ENCODE results near the gene AMIGO1.

The AMIGO1 gene

DNA sequence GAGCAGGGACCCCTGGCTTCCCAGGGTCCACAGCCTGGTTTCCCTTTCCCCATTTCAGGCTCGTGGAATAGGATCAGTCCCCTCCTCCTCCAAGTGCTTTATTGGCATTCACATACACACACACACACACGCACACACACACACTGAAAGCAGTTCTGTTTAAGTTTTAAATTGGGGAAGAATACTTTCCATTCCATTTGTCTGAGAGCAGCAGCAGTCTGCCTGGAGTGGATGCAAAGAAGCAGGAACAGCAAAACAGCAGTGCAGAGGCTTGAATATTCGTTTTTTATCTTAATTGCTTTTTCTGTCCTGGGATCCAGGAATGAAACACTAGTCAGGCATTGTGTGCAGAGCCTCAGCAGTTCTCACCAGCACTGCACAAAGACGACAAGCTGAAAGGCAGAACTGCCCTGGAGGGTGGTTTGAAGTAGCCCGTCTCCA, 8.6 kb downstream of the AMIGO1 start:
- DNase-seq: no peak

DNA sequence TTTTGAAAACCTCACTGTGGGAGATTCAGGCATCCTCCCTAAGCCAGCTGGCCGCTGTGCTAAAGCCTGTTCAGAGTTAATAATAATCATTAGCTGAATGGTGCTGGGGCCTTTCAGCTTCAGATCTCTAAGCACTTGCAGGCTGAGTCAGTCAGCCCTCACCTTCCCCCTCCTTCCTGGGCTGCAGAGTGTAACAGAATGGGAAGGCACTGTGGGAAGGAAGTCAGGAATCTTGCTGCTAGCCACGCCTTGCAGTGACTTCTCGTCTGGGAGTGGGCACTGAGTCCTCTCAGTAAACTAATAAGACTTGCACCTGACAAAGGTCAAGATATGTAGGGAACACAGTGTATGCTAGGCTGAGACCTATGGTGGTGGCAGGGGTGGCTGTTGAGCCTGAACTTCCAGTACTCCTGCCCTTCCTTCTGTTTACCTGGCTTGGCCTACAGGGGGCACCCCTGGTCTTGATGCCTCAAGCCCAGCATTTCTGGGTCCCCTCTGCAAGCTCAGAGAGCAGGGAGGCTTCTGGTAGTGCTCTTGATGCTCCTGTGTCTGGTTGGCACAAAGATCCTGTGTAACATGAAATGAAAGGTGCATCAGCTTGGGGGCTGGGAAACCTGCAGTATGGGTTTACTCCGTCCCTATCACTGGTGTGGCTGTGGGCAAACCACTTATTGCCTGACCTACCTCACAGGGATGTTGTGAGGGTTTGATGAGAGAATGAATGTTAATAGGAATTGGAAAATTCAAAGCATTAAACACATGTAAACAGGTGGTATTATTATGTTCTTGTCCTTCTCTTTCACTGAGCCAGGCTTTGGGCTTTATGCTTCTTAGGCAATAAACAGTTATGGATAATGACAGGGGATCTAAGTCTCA, 9.6 kb downstream of the AMIGO1 start:
- peak; percentile 49 for DNase-seq

DNA sequence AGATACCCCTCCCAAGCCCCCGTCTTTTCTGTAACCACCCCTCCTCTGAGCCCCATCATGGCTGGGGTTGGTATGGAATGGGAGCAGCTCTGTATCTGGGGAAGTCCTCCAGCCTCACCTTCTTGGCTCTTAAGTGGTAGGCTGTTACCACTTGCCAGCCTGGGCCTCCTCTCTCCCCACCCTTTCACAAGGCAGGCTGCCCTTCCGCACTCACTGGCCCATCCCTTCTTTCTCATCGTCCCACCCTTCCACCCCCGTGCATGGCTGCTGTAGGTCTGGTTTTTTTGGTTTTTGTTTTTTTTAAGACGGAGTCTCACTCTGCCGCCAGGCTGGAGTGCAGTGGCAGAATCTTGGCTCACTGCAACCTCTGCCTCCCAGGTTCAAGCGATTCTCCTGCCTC, 10.4 kb downstream of the AMIGO1 start:
- DNase-seq: no peak

DNA sequence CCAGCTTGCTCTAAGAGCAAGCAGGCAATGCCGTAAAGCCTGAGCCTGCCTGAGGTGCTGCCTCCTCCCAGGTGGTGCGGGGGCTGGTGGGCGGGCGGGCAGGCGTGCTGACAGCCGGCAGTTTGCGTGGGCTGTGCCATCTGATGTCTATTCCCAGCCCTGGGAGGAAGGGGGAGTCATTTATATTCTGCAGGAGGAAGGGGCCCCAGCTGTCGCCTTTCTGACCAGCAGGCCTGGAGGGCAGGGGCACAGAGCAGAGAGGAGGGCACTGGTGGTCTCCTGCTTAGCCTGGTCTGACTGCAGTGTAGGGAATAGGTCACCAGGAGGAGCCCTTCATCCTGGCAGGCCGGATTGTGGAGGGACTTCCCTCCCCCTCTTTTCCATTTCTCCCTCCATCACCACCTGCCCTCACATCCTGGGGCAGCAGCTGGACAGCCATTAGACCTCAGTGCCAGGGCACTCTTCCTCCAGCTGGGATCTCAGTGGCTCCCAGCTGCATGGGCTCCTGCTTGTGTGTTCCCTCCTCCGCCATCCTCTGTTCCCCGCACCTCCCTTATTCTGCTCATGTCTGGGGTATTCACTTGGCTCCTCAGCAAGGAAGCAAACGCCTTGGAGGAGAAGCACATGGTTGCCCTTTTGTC, 11.2 kb downstream of the AMIGO1 start:
- DNase-seq: no peak

DNA sequence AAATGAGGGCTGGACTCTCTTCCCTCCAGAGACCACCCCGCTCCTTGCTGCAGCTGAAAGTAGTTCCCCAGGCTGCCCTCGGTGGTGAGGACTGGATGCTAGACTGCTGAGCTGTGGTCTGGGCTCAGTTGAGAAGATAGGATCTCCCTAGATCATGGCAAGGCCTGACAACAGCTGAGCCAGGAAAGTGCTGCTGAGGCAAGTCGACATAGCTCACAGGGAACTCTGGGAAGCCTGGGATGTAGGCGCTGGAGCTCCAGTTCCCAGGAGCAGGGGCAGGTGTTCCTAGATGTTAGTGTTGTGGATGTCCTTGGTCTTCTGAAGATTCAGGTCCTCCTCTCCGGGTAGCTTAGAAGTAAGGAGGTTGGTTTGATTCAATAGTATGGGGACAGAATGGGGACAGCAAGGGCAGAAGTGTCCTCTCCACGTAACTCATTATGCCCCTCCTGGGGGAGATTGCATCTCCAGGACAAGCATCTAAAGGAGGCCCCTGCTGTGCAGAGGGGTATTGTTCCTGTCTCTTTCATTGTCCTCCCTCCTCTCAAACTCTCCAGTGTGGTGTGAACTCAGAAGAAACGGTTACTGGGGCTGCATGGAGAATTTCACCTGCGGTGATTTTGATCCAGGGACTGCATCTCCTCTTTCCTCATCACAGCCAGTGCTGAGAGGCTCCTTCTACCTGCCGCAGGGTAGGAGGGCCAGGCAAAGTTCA, 11.9 kb downstream of the AMIGO1 start:
- no peak for DNase-seq

DNA sequence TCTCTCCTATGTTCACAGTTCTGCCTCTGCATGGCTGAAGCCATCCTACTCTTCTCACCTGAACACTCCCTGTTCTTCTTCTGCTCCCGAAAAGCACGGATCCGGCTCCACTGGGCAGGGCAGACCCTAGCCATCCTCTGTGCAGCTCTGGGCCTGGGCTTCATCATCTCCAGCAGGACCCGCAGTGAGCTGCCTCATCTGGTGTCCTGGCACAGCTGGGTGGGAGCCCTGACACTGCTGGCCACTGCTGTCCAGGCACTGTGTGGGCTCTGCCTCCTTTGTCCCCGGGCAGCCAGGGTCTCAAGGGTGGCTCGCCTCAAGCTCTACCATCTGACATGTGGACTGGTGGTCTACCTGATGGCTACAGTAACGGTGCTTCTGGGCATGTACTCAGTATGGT, 13.8 kb downstream of the AMIGO1 start:
- no peak for DNase-seq

DNA sequence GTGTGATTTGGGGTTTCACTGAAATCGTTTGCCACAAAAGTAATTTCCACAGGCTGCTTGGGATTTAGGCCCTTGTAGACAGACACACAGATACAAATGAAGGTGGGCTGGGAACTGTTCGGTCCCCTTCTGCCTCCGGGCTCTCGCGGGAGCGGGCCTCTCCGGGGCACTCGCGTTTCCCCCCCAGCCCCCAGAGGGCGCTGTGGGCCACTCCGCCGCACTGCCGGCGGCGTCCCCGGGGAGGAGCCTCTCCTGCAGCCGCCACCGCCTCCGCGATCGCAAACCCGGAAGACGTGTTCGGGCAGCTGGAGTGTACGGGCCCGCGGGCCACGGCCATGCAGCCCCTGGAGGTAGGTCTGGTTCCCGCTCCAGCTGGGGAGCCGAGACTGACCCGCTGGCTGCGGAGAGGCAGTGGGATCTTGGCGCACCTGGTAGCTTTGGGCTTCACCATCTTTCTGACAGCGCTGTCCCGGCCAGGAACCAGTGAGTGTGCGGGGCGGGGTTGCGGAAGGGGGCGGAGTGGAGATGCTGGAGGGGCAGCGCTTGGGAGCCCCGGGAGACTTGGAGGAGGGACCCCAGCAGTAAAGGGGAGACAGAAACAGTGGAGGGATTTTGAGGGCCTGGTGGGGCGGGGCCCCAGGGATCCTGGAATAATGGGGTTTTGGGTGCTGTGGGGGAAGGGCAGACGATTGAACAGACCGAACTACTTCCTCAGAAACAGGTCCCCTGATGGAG, 15.6 kb downstream of the AMIGO1 start, which contains the start of gene CYB561D1:
Gene CYB561D1, plus strand, starts transcription at position 290 of the 735 bp plus-strand sequence. Its CDS starts 46 bp downstream, at position 336.
- peak; percentile 87 for DNase-seq

DNA sequence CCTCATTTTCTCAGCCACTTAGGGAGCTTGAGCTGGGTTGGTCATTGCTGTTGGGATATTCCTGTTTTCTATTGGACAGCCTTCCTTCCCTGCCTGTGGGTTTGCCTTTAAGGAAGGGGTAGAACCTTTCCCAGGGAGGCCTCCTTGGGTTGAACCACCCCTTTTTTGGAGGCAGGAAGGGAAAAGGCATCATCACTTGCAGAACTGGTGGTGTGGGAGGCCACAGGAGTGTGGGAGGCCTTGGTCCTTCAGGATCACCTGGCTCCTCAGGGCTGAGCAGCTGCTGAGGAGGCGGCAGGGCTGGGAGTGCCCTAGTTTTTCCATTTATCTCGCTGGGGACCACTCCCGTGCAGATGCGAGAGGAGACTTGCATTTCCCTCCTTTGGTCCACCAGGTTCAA, 16.3 kb downstream of the AMIGO1 start:
- DNase-seq: no peak

DNA sequence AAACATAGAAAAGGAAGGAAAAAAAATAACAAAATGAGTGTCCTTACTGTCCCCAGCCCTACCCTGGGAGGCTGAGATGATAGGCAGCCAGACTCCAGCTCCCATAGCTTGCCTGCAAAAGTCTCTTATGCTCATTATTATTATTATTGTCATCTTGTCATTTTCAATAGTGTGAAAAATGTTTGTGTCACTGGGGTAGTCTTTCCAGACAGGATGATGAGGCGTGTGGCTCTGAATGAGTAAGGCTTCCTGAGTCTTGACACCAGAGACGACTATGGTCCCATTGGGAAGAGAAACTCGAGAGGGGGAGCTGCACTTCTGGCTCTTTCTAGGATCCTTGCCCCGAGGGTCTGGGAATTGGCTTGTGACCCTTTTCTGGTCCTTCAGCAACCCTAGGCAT, 16.7 kb downstream of the AMIGO1 start:
- no peak for DNase-seq

DNA sequence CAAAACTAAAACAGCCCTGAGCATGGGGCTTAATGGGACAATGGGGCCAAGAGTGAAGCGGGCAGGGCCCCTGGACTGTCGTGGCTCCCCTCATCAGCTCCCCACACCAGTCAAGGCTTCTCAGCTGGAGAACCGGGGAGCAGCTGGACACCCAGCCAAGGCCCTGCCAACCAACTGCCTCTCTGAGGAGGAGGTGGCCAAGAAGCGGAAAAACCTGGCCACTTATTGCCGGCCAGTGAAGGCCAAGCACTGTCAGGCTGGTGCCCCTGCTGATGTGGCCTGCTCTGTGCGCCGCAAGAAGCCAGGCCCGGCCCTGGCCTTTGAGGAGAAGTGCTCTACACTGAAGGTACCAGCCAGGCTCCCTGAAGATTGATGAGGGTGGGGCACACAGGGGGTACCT, 18.2 kb downstream of the AMIGO1 start:
- no peak for DNase-seq

DNA sequence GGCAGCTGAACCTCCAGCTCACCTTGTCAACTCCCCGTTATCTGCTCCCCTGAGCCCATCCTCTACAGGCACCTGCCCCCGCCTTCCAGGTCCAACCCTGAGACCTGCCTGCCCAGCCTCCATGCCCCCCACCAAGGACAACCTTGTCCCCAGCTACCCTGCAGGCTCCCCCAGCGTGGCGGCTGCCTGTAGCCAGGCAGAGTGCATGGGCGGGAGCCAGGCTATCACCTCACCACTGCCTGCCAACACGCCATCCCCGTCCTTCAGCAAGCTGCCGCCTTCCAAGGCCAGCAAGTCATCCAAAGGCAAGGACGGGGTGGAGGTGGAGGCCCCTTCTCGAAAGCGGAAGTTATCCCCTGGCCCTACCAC, 18.6 kb downstream of the AMIGO1 start:
- DNase-seq: no peak

DNA sequence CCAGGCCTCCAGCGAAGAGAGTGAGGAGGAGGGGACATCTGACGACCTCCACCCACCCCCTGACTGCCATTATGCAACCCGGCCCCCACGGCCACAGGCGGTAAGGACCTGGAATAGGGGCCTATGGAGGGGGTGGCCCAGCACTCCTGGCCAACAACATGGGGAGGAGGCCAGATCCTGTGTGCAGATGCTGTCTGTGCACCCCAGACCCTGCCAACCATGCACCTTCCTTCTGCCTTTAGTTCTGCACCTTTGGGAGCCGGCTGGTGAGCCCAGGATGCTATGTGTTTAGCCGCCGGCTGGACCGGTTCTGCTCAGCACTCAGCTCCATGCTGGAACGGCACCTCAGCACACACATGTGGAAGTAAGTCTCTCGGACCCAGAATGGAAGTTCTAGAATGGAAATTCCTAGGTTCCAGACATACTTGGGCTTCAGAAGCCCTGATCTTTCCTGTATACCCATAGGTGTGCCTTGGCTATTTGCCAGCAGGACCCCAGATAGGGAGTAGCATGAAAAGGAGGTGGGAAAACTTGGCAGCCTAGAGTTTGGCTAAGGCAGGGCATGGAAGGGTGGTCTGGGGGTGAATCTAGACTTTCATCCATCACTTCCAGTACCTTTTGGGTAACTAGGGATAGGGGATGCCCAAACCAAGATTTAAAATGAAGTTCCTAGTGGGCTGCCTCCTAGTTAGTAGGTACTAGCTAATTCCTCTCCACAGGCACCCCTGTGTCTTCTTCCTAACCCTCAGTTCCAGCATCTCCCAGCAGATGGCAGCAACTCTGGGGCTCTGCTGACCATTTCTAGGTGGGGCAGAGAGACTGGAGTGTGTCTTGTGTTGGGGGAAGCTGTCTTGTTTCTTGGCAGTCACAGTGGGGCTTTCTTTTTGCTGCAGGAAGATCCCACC, 19.2 kb downstream of the AMIGO1 start:
- DNase-seq: peak; percentile 62

DNA sequence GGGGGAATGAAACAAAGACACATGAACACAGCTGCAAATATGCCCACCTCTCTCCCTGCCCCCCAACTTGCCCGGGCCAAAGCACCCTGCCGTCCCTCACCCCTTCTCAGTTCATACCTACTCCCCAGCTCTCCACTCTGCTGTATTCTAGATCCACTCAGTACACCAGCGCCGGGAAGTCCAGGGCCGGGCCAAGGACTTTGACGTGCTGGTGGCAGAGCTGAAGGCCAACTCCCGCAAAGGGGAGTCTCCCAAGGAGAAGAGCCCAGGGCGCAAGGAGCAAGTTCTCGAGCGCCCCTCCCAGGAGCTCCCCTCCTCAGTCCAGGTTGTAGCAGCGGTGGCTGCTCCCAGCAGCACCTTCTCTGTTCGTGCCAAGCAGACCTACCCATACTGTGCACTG, 20.8 kb downstream of the AMIGO1 start:
- no peak for DNase-seq

DNA sequence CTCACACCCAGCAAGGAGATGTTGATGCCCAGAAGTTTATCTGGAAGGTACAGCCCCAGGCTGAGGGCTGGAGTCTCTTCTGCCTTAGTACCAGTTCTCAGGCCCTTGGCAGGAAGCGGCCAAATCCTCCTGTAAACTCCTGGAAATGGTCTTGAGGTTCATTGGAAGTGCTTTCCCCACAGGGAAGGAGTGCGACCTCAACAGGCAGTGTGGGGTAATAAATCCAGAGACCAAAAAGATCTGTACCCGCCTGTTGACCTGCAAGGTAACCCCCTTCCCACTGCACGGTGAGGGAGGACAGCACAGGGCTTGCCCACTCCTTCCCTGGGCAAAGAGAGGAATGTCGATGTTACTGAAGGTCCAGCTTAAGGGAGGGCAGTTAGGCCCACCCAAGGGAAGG, 21.3 kb downstream of the AMIGO1 start:
- DNase-seq: no peak

DNA sequence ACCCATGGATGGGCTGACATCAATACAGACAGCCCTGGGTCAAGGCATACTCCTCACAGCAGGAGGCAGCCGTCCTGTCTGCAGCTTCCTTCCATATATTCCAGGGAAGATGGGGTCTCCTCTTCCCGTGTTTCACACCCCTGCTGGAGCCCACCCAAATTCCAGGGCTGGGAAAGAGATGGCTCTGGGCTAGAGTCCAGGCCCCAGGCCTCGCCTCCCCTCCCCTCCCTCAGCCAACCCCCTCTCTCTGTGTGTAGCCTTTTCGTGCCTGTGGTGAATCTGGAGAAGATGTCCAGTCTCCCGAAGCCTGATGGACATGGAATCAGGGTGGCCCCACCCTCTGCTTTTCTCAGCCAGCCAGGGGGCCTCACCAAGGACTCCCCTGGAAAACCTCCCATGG, 22.3 kb downstream of the AMIGO1 start:
- no peak for DNase-seq

DNA sequence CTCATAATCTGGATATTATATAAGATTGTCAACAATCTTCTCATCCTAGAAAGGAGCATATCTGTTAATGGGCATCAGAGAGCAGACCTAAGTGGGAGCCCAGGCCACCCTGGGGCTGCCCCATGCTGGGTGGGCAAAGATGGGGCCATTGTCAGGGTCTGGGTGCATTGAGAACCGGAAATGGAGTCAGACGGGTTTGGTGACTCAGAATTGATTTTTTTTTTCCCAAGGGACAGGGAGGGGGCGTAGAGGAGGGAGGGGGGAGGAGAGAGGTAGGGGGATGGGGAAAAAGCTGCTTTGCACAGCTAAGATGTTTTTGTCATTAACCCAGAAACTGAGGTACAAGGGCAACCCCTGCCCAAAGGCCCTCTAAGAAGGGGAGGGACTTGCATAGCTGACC, 24.5 kb downstream of the AMIGO1 start:
- no peak for DNase-seq

DNA sequence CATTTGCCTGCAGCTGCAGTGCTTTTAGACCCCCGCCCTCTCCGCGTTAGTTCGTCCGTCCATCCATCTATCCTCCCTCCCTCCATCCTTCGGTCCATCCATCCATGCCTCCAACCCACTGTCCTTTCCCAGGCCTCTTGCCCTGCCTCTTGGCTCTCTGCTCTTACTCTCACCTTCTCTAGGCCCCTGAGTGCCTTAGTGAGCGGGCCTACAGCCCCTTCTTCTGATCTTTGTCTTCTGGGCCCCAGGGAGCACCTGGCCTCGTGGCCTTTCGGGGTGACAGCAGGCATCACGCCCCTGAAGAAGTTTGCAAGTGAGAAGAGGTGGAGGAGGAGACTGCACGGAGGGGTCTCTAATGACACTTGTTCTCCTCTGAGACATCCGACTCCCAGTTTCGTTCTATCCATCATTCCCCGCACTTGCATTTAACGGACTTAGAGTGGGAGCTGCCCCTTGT, 25.0 kb downstream of the AMIGO1 start:
- DNase-seq: no peak

DNA sequence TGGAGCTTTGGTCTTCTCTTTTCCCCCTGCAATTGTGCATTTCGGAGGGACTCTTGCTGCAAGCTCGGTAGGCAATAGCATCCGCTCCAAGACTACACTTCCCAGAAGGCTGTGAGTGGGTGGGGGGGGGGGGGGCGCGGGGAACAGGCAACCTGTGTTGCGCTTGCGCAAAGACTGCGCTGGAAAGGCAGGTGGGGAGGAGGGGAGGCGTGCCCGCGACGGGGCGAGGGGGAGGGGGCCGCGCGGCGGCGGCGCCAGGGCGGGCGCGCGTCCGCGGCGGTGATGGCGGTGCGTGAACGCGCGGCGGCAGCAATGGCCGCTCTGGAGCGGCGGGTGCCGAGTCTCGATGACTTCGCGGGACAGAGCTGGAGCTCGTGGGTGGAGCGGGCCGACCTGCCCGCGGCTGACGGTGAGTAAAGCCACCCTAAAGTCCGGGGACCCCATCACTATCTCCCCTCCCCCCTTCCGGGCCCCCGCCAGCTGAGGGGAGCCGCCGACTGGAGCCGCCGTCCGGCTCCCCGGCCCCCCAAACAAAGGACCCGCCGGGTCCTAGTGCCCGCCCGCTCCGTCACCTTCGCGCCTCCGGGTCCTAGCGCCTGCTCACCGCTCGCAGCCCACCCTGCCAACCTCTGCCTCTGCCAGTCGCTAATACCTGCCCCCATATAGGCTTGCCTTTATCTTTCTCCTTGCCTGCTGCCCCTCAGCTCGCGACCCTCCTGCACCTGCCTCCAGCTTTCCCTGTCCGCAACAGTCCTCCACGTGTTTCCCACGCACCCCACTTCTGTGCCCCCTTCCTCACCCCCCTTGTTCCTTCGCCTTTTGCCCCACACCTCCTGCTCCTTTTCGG, 25.6 kb downstream of the AMIGO1 start, which contains the start of gene ATXN7L2:
Gene ATXN7L2, plus strand, starts transcription at position 234 of the 847 bp plus-strand sequence. Its CDS starts 49 bp downstream, at position 283.
- peak; percentile 91 for DNase-seq

DNA sequence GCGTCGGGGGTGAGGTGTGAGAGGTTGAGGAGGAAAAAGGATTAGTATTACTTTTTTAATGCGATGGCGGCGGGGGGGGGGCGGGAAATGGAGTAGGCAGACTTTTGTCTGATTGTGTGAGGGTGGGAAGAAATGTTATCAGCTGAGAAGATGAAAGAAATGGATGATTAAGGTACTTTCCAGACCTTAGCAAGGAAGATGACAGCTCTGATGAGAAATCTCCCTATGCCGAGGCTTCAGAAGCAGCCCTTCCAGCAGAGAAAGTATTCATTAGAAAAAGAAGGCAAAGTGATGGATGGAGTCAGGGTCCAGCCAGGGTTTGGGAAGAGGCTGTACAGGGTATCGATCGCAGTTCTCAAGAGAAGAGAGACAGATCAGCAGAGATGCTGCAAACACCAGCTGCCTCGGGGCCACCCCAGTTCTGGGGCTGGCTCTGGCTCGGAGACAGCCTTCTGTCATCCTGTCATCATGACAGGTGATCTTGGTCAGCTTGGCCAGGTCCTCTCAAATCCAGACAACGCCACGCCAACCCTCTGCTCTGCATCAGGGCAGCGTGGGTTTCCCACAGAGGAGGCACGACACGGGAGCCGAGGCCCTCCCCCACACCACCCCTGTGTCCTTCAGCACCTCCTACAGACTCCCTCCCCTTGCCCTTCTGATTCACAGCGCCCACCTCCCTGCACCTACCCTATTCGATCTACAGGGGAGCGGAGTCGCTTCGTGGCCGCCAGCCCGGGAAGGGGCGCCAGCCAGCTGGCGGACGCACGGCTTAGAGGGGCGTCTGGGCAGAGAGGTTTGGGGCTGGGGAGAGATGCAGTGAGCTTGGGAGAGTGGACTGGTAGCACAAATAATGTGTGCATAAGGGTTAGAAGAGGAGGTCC, 26.5 kb downstream of the AMIGO1 start:
- DNase-seq: peak; percentile 37

DNA sequence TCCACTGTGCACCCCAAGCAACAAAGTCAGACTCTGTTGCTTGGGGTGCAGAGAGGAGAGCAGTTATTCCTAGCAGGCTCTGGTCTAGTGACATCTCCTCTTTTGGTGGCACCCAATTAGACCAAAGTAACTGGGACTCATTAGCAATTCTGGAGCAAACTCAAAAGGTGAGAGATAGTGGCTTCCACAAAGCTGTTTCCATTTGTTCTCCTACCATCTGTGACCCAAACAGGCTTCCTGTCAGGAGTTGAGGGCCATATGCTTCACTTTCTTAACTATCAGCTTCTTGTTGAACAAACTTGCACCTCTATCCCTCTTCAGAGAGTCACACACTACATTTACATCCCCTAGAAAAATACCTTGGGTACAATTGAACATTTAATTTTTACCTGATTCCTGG, 27.3 kb downstream of the AMIGO1 start:
- no peak for DNase-seq

Measured in stimulated activated naive CD4-positive, alpha-beta T cell treated with Interleukin-2 at 50 U/mL for 16 hours (primary cell).